Body of pancreas (tissue), 4 donors: Measurements from ENCODE around the gene HADHB.

Source experiments
- POLR2A ChIP-seq, 3 donors: fragments of 450-650 bp; IDR thresholded peaks; one replicate each; pipeline ENCODE4 v1.6.1; 2016; ENCODE audit warnings: antibody characterized with exemption in 3 of 3, mild to moderate bottlenecking in 2 of 3
- TF ChIP-seq, protein P1 (sequence below), 7 experiments: fragments of 450-650 bp in 4 of 7; fragments of 200-600 bp in 3 of 7; sonication (generic) in 3 of 7; IDR thresholded peaks; one replicate each; pipeline ENCODE4 v1.5.1; 2016 to 2019; ENCODE audit warnings: antibody characterized with exemption in 7 of 7

DNA sequence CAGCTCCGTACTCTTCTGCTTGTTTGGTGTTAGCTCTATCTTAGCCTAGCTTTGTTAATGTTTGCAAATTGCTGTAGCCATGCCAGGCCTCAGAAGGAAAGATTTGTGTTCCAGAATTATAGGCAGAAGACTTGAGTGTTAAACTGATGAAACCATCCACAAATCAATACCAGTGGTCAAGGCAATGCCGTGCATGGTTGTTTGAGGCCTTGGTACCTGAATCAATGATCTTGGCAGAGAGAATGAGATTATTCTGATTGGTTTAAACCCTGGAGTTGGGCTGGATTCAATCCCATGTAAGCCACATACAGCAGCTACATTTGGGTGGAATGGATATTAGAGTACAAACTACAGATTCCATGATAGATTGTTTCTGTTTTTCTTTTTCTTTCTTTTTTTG is 4.9 kb downstream of the HADHB start:
- TF ChIP-seq, protein P1, sequence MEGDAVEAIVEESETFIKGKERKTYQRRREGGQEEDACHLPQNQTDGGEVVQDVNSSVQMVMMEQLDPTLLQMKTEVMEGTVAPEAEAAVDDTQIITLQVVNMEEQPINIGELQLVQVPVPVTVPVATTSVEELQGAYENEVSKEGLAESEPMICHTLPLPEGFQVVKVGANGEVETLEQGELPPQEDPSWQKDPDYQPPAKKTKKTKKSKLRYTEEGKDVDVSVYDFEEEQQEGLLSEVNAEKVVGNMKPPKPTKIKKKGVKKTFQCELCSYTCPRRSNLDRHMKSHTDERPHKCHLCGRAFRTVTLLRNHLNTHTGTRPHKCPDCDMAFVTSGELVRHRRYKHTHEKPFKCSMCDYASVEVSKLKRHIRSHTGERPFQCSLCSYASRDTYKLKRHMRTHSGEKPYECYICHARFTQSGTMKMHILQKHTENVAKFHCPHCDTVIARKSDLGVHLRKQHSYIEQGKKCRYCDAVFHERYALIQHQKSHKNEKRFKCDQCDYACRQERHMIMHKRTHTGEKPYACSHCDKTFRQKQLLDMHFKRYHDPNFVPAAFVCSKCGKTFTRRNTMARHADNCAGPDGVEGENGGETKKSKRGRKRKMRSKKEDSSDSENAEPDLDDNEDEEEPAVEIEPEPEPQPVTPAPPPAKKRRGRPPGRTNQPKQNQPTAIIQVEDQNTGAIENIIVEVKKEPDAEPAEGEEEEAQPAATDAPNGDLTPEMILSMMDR (IDR thresholded peaks at IDR 0.05): no peak
- TF ChIP-seq POLR2A (IDR thresholded peaks at IDR 0.05): no peak
